Neuronal stem cell (in vitro differentiated cells): ENCODE data around the gene IKZF2.

Source experiments
- DNase-seq: peaks from one replicate; pipeline ENCODE4 v3.0.0-alpha.2; 2013; ENCODE audit warnings: low spot score
- H2AFZ ChIP-seq: one replicate; pipeline ENCODE4 v1.6.1; 2013; ENCODE audit warnings: mild to moderate bottlenecking, low read length, inconsistent platforms
- H2AK5ac ChIP-seq: 2 replicates; pipeline ENCODE4 v1.6.1; 2013; ENCODE audit warnings: low read depth, mild to moderate bottlenecking, inconsistent platforms, low read length, moderate library complexity, mixed read lengths
- H2BK120ac ChIP-seq: 2 replicates; pipeline ENCODE4 v1.6.1; 2013; ENCODE audit warnings: low read depth, mild to moderate bottlenecking, inconsistent platforms, low read length, moderate library complexity, mixed read lengths
- H2BK12ac ChIP-seq: one replicate; pipeline ENCODE4 v1.6.1; 2013; ENCODE audit warnings: low read length, inconsistent platforms
- H2BK15ac ChIP-seq: 2 replicates; pipeline ENCODE4 v1.6.1; 2013; ENCODE audit warnings: mild to moderate bottlenecking, low read length, inconsistent platforms, mixed read lengths
- H2BK5ac ChIP-seq: one replicate; pipeline ENCODE4 v1.6.1; 2013; ENCODE audit warnings: inconsistent platforms, mild to moderate bottlenecking, low read length, moderate library complexity
- H3K14ac ChIP-seq: one replicate; pipeline ENCODE4 v1.6.1; 2013; ENCODE audit warnings: low read length, inconsistent platforms
- H3K18ac ChIP-seq: 2 replicates; pipeline ENCODE4 v1.6.1; 2013; ENCODE audit warnings: low read length, inconsistent platforms
- H3K23ac ChIP-seq: 2 replicates; pipeline ENCODE4 v1.6.1; 2013; ENCODE audit warnings: low read depth, mild to moderate bottlenecking, mixed read lengths, low read length, inconsistent platforms; ENCODE audit not compliant: poor library complexity
- H3K27ac ChIP-seq: replicated peaks from 3 replicates; pipeline ENCODE4 v1.5.1; 2013; ENCODE audit warnings: low read length, inconsistent platforms
- H3K27me3 ChIP-seq, 3 experiments: 2 replicates each; pipeline ENCODE4 v1.6.1; 2013; ENCODE audit warnings: low read length in 3 of 3, mild to moderate bottlenecking in 2 of 3, inconsistent platforms in 1 of 3, low read depth in 1 of 3, mixed read lengths in 1 of 3, moderate library complexity in 1 of 3; ENCODE audit not compliant: control insufficient read depth in 3 of 3, insufficient read depth in 3 of 3
- H3K36me3 ChIP-seq, 2 donors: replicated peaks in 1 of 2; 2 replicates each; pipeline ENCODE4 v1.6.1; 2013; ENCODE audit warnings: low read length in 2 of 2; ENCODE audit not compliant: control insufficient read depth in 2 of 2, insufficient read depth in 2 of 2
- H3K4ac ChIP-seq: 2 replicates; pipeline ENCODE4 v1.6.1; 2013; ENCODE audit warnings: inconsistent platforms, mild to moderate bottlenecking, low read length, moderate library complexity
- H3K4me1 ChIP-seq, 2 donors: 1 replicate in 1 of 2; 2 replicates in 1 of 2; pipeline ENCODE4 v1.6.1; 2013; ENCODE audit warnings: low read length in 2 of 2, low read depth in 1 of 2; ENCODE audit not compliant: control insufficient read depth in 2 of 2, insufficient read depth in 1 of 2
- H3K4me2 ChIP-seq: one replicate; pipeline ENCODE4 v1.6.1; 2013; ENCODE audit warnings: mild to moderate bottlenecking, low read length, inconsistent platforms; ENCODE audit not compliant: insufficient read depth, poor library complexity, severe bottlenecking
- H3K4me3 ChIP-seq, 2 donors: 2 replicates each; pipeline ENCODE4 v1.5.1; 2013; ENCODE audit warnings: low read length in 2 of 2, mild to moderate bottlenecking in 2 of 2, inconsistent platforms in 1 of 2, moderate library complexity in 1 of 2
- H3K79me1 ChIP-seq: one replicate; pipeline ENCODE4 v1.6.1; 2013; ENCODE audit warnings: low read depth, mild to moderate bottlenecking, inconsistent platforms, low read length, moderate library complexity
- H3K9ac ChIP-seq: one replicate; pipeline ENCODE4 v1.6.1; 2013; ENCODE audit warnings: mild to moderate bottlenecking, low read depth, low read length, inconsistent platforms; ENCODE audit not compliant: poor library complexity
- H3K9me3 ChIP-seq, 2 donors: replicated peaks in 1 of 2; 2 replicates each; pipeline versions ENCODE3 to v1.6.1; 2013; ENCODE audit warnings: low read length in 2 of 2, mild to moderate bottlenecking in 2 of 2, inconsistent platforms in 1 of 2, low read depth in 1 of 2, mixed read lengths in 1 of 2, moderate library complexity in 1 of 2; ENCODE audit not compliant: control insufficient read depth in 2 of 2, insufficient read depth in 1 of 2
- H4K8ac ChIP-seq: one replicate; pipeline ENCODE4 v1.6.1; 2013; ENCODE audit warnings: low read depth, mild to moderate bottlenecking, inconsistent platforms, low read length, moderate library complexity
- H4K91ac ChIP-seq: one replicate; pipeline ENCODE4 v1.6.1; 2013; ENCODE audit warnings: low read length, low read depth, mild to moderate bottlenecking, inconsistent platforms; ENCODE audit not compliant: poor library complexity
- WGBS, 2 donors: extraction: QIAGEN DNeasy Blood & Tissue Kit; methylation state at CpG; one replicate each; pipeline ENCODE4 v1.1.7; 2013; ENCODE audit warnings: missing lambda C conversion rate in 2 of 2, mixed read lengths in 1 of 2; ENCODE audit not compliant: insufficient read length in 2 of 2, insufficient replicate concordance in 1 of 2; ENCODE audit errors: extremely low coverage in 2 of 2; 5-methylcytosine and 5-hydroxymethylcytosine counted together

The IKZF2 gene

DNA sequence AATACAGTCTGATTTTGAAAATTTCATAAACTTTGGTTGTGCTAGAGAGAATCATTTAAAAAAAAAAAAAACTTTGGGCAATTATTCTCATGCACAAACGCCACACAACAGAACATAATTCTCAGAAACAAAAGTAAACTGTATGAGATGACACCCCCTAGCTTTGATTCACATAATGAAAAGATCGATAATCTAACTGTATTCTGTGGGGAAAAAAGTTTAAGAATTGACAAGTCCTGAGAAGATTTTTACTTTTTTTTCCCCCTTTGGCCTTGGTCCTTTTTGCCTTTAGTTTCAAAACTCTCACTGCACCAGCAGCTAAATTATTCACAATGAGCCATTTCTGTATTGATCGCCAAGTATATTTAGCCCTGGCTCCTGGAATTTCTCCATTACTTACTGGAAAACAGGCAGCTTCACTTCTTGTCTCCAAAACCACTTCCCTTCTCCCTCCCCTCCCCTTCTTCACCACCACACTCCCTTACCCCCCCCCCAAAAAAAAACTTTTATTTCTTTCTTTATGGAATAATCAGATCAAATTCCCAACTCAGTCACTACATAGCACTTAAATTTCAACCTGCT is 2.0 kb downstream of the IKZF2 start:
- no peak overlapping the region for H2BK15ac ChIP-seq
- no peak overlapping the region for H3K14ac ChIP-seq
- no peak overlapping the region for H4K8ac ChIP-seq
- no peak overlapping the region for H2BK120ac ChIP-seq
- no peaks in the 10 kb centered on the region for H3K27me3 ChIP-seq
- no peaks in the 10 kb centered on the region for H3K9me3 ChIP-seq
- DNase-seq = no peak
- WGBS, 2 donors = no CpG with 5 or more reads among the region's 3 CpGs
- peaks cover 0 to 24% of the 10 kb centered on the region in 2 donors for H3K36me3 ChIP-seq
- H2BK5ac ChIP-seq = no peak overlapping the region
- H3K4ac ChIP-seq = no peak overlapping the region
- no peak overlapping the region for H3K18ac ChIP-seq
- peaks cover 2 to 4% of the 10 kb centered on the region in 2 donors for H3K4me1 ChIP-seq
- H3K9ac ChIP-seq = no peak overlapping the region
- H2AFZ ChIP-seq = peak overlapping the region; percentile 90
- peak overlapping the region; percentile 50 for H3K4me2 ChIP-seq
- peak overlapping the region; percentile 69 to 76 for H3K4me3 ChIP-seq
- H3K79me1 ChIP-seq = no peaks in the 10 kb centered on the region
- H2AK5ac ChIP-seq = no peak overlapping the region
- H3K27ac ChIP-seq = no peak overlapping the region
- H3K23ac ChIP-seq = no peak overlapping the region
- H4K91ac ChIP-seq = no peak overlapping the region
- H2BK12ac ChIP-seq = no peak overlapping the region

DNA sequence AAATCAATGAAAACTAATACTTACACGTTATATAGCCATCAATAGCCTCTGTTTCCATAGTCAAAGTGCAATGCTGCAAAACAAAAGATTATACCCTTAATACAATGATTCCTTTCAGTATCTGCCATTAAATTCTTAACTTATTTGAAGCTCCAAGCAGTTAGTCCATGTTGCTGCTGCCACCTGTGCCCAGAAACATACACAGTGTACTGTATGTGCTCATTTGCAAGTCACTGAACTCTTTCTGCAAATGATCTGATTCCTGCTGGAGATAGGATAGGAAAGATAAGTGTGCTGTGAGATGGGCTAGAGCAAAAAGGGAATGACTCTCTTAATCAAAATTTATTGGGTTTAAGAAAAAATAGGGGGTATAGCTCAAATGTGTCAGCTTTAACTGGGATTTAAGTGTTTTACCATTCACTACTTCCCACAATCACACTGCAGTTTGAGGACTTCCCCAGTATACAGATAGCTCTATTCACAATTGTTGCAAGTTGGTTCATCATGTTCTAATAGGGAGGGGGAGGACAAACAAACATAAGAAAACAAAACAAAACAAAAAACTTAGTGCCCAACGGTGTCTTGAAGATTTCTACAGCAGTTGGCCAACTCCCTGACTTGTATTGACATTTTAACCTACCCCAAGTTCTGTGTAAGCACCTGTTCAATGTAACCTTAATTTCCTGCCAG is 2.7 kb downstream of the IKZF2 start:
- Histone ChIP-seq H3K36me3 (peaks cover 0 to 30% of the 10 kb centered on the region in 2 donors), H3K27ac (no peak overlapping the region), H2BK15ac (no peak overlapping the region), H2AK5ac (no peak overlapping the region), H2BK12ac (no peak overlapping the region), H3K9me3 (no peaks in the 10 kb centered on the region), H3K4ac (no peak overlapping the region), H4K8ac (no peak overlapping the region), H3K18ac (no peak overlapping the region), H3K79me1 (no peaks in the 10 kb centered on the region), H3K23ac (no peak overlapping the region), H2AFZ (no peak overlapping the region), H3K4me2 (peak overlapping the region; percentile 28), H4K91ac (no peak overlapping the region), H3K4me3 (peak overlapping the region in 1 of 2 donors; percentile 76), H3K14ac (no peak overlapping the region), H3K27me3 (no peaks in the 10 kb centered on the region), H2BK120ac (no peak overlapping the region), H3K4me1 (peaks cover 2 to 4% of the 10 kb centered on the region in 2 donors), H3K9ac (no peak overlapping the region), H2BK5ac (no peak overlapping the region)
- no CpG with 5 or more reads among the region's 2 CpGs for WGBS, 2 donors
- no peak for DNase-seq

DNA sequence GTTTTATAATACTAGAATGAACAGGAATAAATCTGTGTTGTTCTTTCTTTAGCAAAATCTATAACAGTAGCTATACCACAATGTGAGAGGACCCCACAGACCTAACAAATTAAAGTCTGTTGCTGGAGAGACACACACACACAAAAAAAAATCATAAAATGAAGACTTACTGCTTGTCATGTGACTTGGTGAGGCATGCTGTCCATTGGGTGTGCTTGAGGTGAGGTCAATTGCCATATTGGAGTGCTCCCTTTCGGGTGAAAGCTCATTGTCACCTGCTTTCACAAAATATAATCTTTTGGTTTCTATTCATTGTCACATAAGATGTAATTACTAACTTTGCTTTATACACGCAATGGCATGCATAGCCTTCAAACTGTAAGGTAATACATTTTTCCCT is 3.9 kb downstream of the IKZF2 start:
- Histone ChIP-seq H3K79me1 (no peaks in the 10 kb centered on the region), H3K4me3 (no peak overlapping the region), H2AK5ac (no peak overlapping the region), H3K27me3 (no peaks in the 10 kb centered on the region), H2AFZ (no peak overlapping the region), H3K4ac (no peak overlapping the region), H3K9ac (no peak overlapping the region), H3K14ac (no peak overlapping the region), H3K4me1 (peaks cover 2 to 4% of the 10 kb centered on the region in 2 donors), H2BK12ac (no peak overlapping the region), H3K23ac (no peak overlapping the region), H2BK120ac (no peak overlapping the region), H3K36me3 (peaks cover 0 to 41% of the 10 kb centered on the region in 2 donors), H3K27ac (no peak overlapping the region), H3K18ac (no peak overlapping the region), H4K8ac (no peak overlapping the region), H2BK15ac (no peak overlapping the region), H2BK5ac (no peak overlapping the region), H3K9me3 (no peaks in the 10 kb centered on the region), H4K91ac (no peak overlapping the region), H3K4me2 (no peak overlapping the region)
- no peak for DNase-seq
- no CpG with 5 or more reads among the region's 2 CpGs for WGBS, 2 donors

DNA sequence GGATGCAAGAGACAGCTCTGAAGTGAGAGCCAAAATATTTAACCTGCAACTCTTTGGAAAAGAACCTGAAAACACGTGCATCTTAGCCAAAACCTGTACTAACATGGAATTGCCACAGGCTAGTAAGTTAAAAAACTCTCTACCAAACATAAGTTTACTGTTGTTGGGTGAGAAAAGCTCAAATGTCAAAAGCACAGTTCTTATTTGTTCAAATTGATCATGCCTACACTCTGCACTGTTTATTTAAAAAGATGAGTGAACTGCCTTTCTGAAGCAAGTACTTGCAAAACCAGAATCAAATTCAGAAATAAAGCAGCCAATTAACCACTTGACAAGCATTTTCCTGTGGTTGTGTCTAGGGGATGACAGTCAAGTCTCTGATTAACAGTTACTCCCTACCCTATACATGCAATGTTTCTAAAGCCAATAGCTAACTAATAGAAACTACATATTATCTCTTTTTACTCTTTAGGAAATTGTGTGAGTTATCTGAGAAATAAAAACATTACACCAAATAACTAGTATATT is 5.6 kb downstream of the IKZF2 start:
- no peaks in the 10 kb centered on the region for H3K9me3 ChIP-seq
- H4K91ac ChIP-seq = no peak overlapping the region
- no peak overlapping the region for H3K9ac ChIP-seq
- no peak overlapping the region for H3K4me2 ChIP-seq
- H2BK120ac ChIP-seq = no peak overlapping the region
- no peaks in the 10 kb centered on the region for H3K79me1 ChIP-seq
- no peak overlapping the region for H2BK15ac ChIP-seq
- no peak overlapping the region for H3K27ac ChIP-seq
- WGBS, 2 donors = no CpG with 5 or more reads among the region's 1 CpG
- H2AK5ac ChIP-seq = no peak overlapping the region
- peaks cover 2 to 4% of the 10 kb centered on the region in 2 donors for H3K4me1 ChIP-seq
- no peak overlapping the region for H2AFZ ChIP-seq
- H3K4me3 ChIP-seq = no peak overlapping the region
- H2BK5ac ChIP-seq = no peak overlapping the region
- H3K18ac ChIP-seq = no peak overlapping the region
- no peak overlapping the region for H2BK12ac ChIP-seq
- no peak overlapping the region for H3K23ac ChIP-seq
- no peak overlapping the region for H4K8ac ChIP-seq
- no peaks in the 10 kb centered on the region for H3K27me3 ChIP-seq
- DNase-seq = no peak
- peaks cover 0 to 45% of the 10 kb centered on the region in 2 donors for H3K36me3 ChIP-seq
- no peak overlapping the region for H3K14ac ChIP-seq
- H3K4ac ChIP-seq = no peak overlapping the region
